BLaER1 (cell line): ENCODE data around the gene ADAMTS2.

ENCODE experiments used
- H3K27ac ChIP-seq: shearing (Covaris generic); formaldehyde crosslinking; 2 replicates; pipeline ENCODE4 v1.8.1; 2022
- H3K27me3 ChIP-seq: shearing (Covaris generic); formaldehyde crosslinking; 2 replicates; pipeline ENCODE4 v1.8.1; 2022
- H3K36me3 ChIP-seq: shearing (Covaris generic); formaldehyde crosslinking; 2 replicates; pipeline ENCODE4 v1.8.1; 2022
- H3K4me1 ChIP-seq: shearing (Covaris generic); formaldehyde crosslinking; 2 replicates; pipeline ENCODE4 v1.8.1; 2022
- H3K4me2 ChIP-seq: shearing (Covaris generic); formaldehyde crosslinking; 2 replicates; pipeline ENCODE4 v1.8.1; 2022
- H3K4me3 ChIP-seq: shearing (Covaris generic); formaldehyde crosslinking; 2 replicates; pipeline ENCODE4 v1.8.1; 2022
- H3K9ac ChIP-seq: shearing (Covaris generic); formaldehyde crosslinking; 2 replicates; pipeline ENCODE4 v1.8.1; 2022
- H3K9me3 ChIP-seq: shearing (Covaris generic); formaldehyde crosslinking; 2 replicates; pipeline ENCODE4 v1.8.1; 2022
- H4K20me1 ChIP-seq: shearing (Covaris generic); formaldehyde crosslinking; 2 replicates; pipeline ENCODE4 v1.8.1; 2022
- Cebpa-rat ChIP-seq: shearing (Covaris generic); IDR thresholded peaks from 2 replicates; pipeline ENCODE4 v1.8.1; 2022

The ADAMTS2 gene

DNA sequence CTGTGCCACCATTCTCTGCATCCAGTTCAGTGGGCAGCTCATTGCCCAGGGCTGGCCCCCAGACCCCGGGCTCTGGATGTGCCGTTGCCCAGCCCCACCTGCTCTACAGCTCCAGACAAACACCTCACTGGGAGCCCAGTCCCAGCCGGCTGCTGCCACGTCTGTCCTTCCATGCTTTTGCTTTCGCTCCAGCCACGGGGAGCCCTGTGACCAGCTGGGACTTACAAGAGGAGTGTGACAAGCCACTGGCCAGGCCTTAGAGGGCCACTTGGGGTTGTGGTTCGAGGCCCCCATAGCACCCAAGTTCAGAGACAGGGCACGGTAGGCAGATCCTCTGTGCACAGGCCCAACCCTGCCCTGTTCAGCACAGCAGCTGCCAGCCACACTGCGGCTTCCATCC is 142.0 kb downstream of the ADAMTS2 start:
- Histone ChIP-seq H3K4me1 (no peaks in the 10 kb centered on the region), H3K9me3 (no peaks in the 10 kb centered on the region), H4K20me1 (no peaks in the 10 kb centered on the region), H3K27me3 (no peaks in the 10 kb centered on the region), H3K4me3 (no peak overlapping the region), H3K27ac (no peak overlapping the region), H3K9ac (no peak overlapping the region), H3K36me3 (no peaks in the 10 kb centered on the region), H3K4me2 (no peak overlapping the region)
- no peak for TF ChIP-seq Cebpa-rat

DNA sequence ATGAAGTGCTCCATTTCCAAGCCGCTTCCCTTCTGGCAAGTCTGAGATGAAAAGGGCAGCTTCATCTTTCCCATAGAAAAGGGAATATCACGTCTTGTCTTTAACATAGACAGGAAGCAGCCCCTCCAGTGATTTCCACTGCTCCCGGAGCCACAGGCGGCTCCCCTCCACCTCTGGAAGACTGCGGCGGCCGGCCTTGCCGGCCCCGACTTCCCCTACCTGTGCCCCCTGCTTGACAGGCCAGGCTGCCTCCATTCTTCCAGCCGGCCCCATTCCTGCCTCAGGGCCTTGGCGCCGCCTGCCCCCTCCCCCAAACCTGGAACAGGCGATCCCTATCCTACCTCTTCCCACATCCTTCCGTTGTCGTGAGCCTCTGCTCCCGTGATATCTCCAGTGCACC is 143.3 kb downstream of the ADAMTS2 start:
- H3K9me3 ChIP-seq = no peaks in the 10 kb centered on the region
- no peaks in the 10 kb centered on the region for H3K36me3 ChIP-seq
- no peaks in the 10 kb centered on the region for H3K27me3 ChIP-seq
- no peaks in the 10 kb centered on the region for H4K20me1 ChIP-seq
- H3K9ac ChIP-seq = no peak overlapping the region
- no peak overlapping the region for H3K4me2 ChIP-seq
- H3K4me3 ChIP-seq = no peak overlapping the region
- no peak overlapping the region for H3K27ac ChIP-seq
- no peaks in the 10 kb centered on the region for H3K4me1 ChIP-seq
- no peak for TF ChIP-seq Cebpa-rat

- Histone ChIP-seq H4K20me1 (no peaks in the 10 kb centered on the region), H3K36me3 (no peaks in the 10 kb centered on the region), H3K9ac (no peak overlapping the region), H3K4me3 (no peak overlapping the region), H3K4me2 (no peak overlapping the region), H3K27ac (no peak overlapping the region), H3K9me3 (no peaks in the 10 kb centered on the region), H3K4me1 (no peaks in the 10 kb centered on the region), H3K27me3 (no peaks in the 10 kb centered on the region)
- no peak for TF ChIP-seq Cebpa-rat
Measured at GRCh38 chr5:179199246-179199645, 146.0 kb downstream of the ADAMTS2 start.

- no peak for TF ChIP-seq Cebpa-rat
- Histone ChIP-seq H3K4me2 (no peak overlapping the region), H3K36me3 (no peaks in the 10 kb centered on the region), H3K27ac (no peak overlapping the region), H3K9me3 (no peaks in the 10 kb centered on the region), H3K4me3 (no peak overlapping the region), H3K9ac (no peak overlapping the region), H4K20me1 (no peaks in the 10 kb centered on the region), H3K27me3 (no peaks in the 10 kb centered on the region), H3K4me1 (no peaks in the 10 kb centered on the region)
Measured at GRCh38 chr5:179198825-179199224, 146.4 kb downstream of the ADAMTS2 start.

- H3K4me2 ChIP-seq = no peak overlapping the region
- peaks cover 7% of the 10 kb centered on the region; the same call in 1 of the 2 replicates for H3K4me1 ChIP-seq
- H3K4me3 ChIP-seq = no peak overlapping the region
- no peak for TF ChIP-seq Cebpa-rat
- no peak overlapping the region for H3K9ac ChIP-seq
- H3K9me3 ChIP-seq = no peaks in the 10 kb centered on the region
- H4K20me1 ChIP-seq = no peaks in the 10 kb centered on the region
- no peak overlapping the region for H3K27ac ChIP-seq
- no peaks in the 10 kb centered on the region for H3K27me3 ChIP-seq
- H3K36me3 ChIP-seq = no peaks in the 10 kb centered on the region
Measured at GRCh38 chr5:179196405-179197079, 148.7 kb downstream of the ADAMTS2 start.

DNA sequence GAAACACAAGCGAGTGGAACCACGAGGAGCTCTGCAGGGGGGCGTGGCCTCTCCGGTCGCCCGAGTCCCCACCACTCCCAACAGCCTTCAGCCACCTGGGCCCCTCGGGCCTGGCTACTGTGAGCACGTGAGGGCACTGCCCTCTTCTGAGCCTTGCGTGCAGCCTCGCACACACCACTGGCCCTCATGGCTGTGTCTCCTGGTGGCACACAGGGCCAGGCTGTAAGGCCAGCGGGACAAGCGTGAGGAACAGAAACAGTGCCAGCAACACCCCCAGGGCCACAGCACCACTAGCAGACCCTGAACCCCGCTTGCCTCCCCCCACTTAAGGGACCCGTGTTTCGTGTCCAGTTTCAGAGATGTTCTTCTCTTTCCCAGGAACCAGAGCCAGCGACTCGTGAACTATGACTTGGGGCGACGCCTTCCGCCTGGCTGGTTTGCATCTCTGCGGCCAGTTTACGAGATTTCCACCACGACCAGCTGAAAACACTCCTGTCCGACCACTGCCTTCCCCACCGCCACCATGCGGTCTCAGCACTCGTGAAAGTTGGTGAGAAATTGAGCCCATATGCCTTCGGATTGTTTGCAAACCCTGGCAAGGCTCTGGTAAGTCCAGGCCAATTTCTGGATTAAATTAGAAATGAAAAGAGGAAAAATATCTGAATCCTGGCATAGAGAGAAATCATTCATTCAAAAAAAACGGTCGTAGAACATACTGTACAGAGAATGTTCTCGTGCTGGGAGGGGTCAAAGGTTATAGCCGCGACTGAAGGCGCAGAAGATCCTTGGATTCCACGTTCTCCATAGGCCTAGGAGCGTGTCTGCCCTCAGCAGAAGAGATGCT is 149.5 kb downstream of the ADAMTS2 start:
- Histone ChIP-seq H3K27ac (no peak overlapping the region), H3K36me3 (no peaks in the 10 kb centered on the region), H3K27me3 (no peaks in the 10 kb centered on the region), H3K4me2 (no peak overlapping the region), H3K9me3 (no peaks in the 10 kb centered on the region), H3K9ac (no peak overlapping the region), H4K20me1 (no peaks in the 10 kb centered on the region), H3K4me3 (no peak overlapping the region), H3K4me1 (peaks cover 7% of the 10 kb centered on the region; the same call in 1 of the 2 replicates)
- TF ChIP-seq Cebpa-rat = no peak

- H3K4me3 ChIP-seq = no peak overlapping the region
- H3K27me3 ChIP-seq = no peaks in the 10 kb centered on the region
- no peak overlapping the region for H3K9ac ChIP-seq
- TF ChIP-seq Cebpa-rat = no peak
- H3K4me2 ChIP-seq = no peak overlapping the region
- H4K20me1 ChIP-seq = no peaks in the 10 kb centered on the region
- H3K36me3 ChIP-seq = no peaks in the 10 kb centered on the region
- H3K9me3 ChIP-seq = no peaks in the 10 kb centered on the region
- no peak overlapping the region for H3K27ac ChIP-seq
- peaks cover 7% of the 10 kb centered on the region; the same call in 1 of the 2 replicates for H3K4me1 ChIP-seq
Measured at GRCh38 chr5:179194941-179195381, 150.3 kb downstream of the ADAMTS2 start.

GRCh38 chr5:179194201-179194910 is 150.9 kb downstream of the ADAMTS2 start:
- Histone ChIP-seq H3K36me3 (no peaks in the 10 kb centered on the region), H3K4me2 (no peak overlapping the region), H3K9me3 (no peaks in the 10 kb centered on the region), H4K20me1 (no peaks in the 10 kb centered on the region), H3K27ac (no peak overlapping the region), H3K27me3 (no peaks in the 10 kb centered on the region), H3K9ac (no peak overlapping the region), H3K4me1 (peaks cover 7% of the 10 kb centered on the region; the same call in 1 of the 2 replicates), H3K4me3 (no peak overlapping the region)
- TF ChIP-seq Cebpa-rat = no peak

GRCh38 chr5:179193746-179194145 is 151.5 kb downstream of the ADAMTS2 start:
- H3K4me3 ChIP-seq = no peak overlapping the region

More at GRCh38 chr5:179193746-179194145, 151.5 kb downstream of the ADAMTS2 start:
- Histone ChIP-seq H4K20me1 (no peaks in the 10 kb centered on the region), H3K9me3 (no peaks in the 10 kb centered on the region), H3K9ac (no peak overlapping the region), H3K36me3 (no peaks in the 10 kb centered on the region), H3K27me3 (no peaks in the 10 kb centered on the region), H3K4me1 (peaks cover 7% of the 10 kb centered on the region; the same call in 1 of the 2 replicates), H3K4me2 (no peak overlapping the region), H3K27ac (no peak overlapping the region)
- no peak for TF ChIP-seq Cebpa-rat
